ENCODE data around the gene KIAA0586. TPM values are rescaled to one million over a fixed set of nuclear protein-coding genes. Genes with fewer than 3 reads are reported as not detected.
"Not testable (repeated sequence)": the region's sequence is repeated elsewhere in the genome, so short reads cannot be mapped to it uniquely, and the experiment has no call there.

KIAA0586 gene
- polyA plus RNA-seq, 1 experiment = 24.6 TPM

GRCh38 chr14:58469309-58469708 is 41.8 kb downstream of the KIAA0586 start:
- ChIA-PET POLR2A (no interaction called here), CTCF (interaction anchor here (0.7 kb wide), 1 partner anchor 586 kb away, joined by 3 read pairs; no protein-coding TSS in a partner anchor)
- Histone ChIP-seq H3K27ac (ENCODE audit: low read depth, low read length) (no peak overlapping the region), H3K9me3 (ENCODE audit: control insufficient read depth, insufficient read depth, low read length) (no peaks in the 10 kb centered on the region), H3K27me3 (ENCODE audit: control insufficient read depth, insufficient read depth, low read length) (no peaks in the 10 kb centered on the region), H3K4me3 (ENCODE audit: low read depth, low read length) (no peak overlapping the region)
- TF ChIP-seq CTCF (IDR thresholded peaks at IDR 0.05; ENCODE audit: low read depth, low read length) = no peak
- no peak for DNase-seq (ENCODE audit: low read depth, low spot score)

GRCh38 chr14:58476320-58476719 is 48.8 kb downstream of the KIAA0586 start:
- H3K9me3 ChIP-seq (ENCODE audit: control insufficient read depth, insufficient read depth, low read length) = no peaks in the 10 kb centered on the region
- no peak overlapping the region for H3K4me3 ChIP-seq (ENCODE audit: low read depth, low read length)
- no peak overlapping the region for H3K27ac ChIP-seq (ENCODE audit: low read depth, low read length)
- CTCF ChIA-PET = interaction anchor here (1.8 kb wide), 1 partner anchor 579 kb away, joined by 4 read pairs; no protein-coding TSS in a partner anchor
- H3K27me3 ChIP-seq (ENCODE audit: control insufficient read depth, insufficient read depth, low read length) = no peaks in the 10 kb centered on the region
- DNase-seq (ENCODE audit: low read depth, low spot score) = no peak
- POLR2A ChIA-PET = no interaction called here
- TF ChIP-seq CTCF (IDR thresholded peaks at IDR 0.05; ENCODE audit: low read depth, low read length) = no peak

DNA sequence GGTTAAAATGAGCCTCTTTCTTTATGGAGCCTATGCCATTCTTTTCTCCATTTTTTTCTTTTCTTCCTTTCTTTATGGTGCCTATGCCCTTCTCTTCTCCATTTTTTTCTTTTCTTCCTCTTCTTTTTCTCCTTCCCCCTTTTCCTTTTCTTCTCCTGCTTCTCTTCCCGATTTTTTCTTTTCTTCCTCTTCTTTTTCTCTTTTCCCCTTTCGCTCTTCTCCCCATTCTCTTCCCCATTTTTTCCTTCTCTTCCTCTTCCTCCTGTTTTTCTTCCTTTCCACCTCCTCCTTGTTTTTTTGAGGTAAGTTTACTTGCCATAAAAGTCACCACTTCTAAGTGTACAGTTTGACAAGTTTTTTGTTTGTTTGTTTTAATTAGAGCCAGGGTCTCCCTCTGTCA is 50.1 kb downstream of the KIAA0586 start:
- H3K27ac ChIP-seq (ENCODE audit: low read depth, low read length) = no peak overlapping the region
- no peaks in the 10 kb centered on the region for H3K27me3 ChIP-seq (ENCODE audit: control insufficient read depth, insufficient read depth, low read length)
- H3K4me3 ChIP-seq (ENCODE audit: low read depth, low read length) = no peak overlapping the region
- DNase-seq (ENCODE audit: low read depth, low spot score) = no peak
- TF ChIP-seq CTCF (IDR thresholded peaks at IDR 0.05; ENCODE audit: low read depth, low read length) = no peak
- POLR2A ChIA-PET = no interaction called here
- H3K9me3 ChIP-seq (ENCODE audit: control insufficient read depth, insufficient read depth, low read length) = no peaks in the 10 kb centered on the region
- CTCF ChIA-PET = no interaction called here

DNA sequence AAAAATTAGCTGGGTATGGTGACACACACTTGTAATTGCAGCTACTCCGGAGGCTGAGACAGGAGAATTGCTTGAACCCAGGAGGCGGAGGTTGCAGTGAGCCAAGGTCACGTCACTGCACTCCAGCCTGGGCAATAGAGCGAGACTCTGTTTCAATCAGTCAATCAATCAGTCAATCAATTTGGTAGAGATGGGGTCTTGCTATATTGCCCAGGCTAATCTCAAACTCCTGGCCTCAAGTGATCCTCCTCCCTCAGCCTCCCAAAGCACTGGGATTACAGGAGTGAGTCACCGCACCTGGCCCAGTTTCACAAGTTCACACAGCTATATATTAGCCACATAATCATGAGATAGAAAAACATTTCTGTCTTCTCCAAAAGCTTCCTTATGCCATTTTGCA is 50.8 kb downstream of the KIAA0586 start:
- H3K27me3 ChIP-seq (ENCODE audit: control insufficient read depth, insufficient read depth, low read length); H3K27ac ChIP-seq (ENCODE audit: low read depth, low read length); H3K4me3 ChIP-seq (ENCODE audit: low read depth, low read length); POLR2A ChIA-PET; CTCF ChIA-PET; DNase-seq (ENCODE audit: low read depth, low spot score); H3K9me3 ChIP-seq (ENCODE audit: control insufficient read depth, insufficient read depth, low read length): not testable (repeated sequence)

DNA sequence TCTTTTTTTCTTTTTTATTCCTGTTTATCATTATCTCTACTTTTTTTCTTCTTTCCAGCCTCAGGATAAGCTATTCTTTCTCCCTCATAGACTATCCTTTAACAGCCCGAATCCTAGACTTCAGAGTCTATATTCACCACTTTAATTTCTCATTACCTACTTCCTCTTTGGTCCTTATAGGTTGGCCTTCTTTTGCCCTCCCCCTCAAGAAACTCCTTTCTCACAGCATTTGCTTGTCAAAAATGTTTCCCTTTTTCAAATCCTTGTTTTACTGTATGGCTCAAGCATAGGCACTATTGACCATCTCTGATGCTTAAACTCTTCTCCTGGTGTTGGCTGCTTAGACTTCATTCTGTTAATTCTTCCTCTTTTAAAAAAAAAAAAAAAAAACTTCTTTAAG is 52.5 kb downstream of the KIAA0586 start:
- no peak for TF ChIP-seq CTCF (IDR thresholded peaks at IDR 0.05; ENCODE audit: low read depth, low read length)
- no peak overlapping the region for H3K27ac ChIP-seq (ENCODE audit: low read depth, low read length)
- POLR2A ChIA-PET = no interaction called here
- CTCF ChIA-PET = interaction anchor here (0.9 kb wide), 1 partner anchor 22 kb away, joined by 3 read pairs; no protein-coding TSS in a partner anchor
- no peaks in the 10 kb centered on the region for H3K9me3 ChIP-seq (ENCODE audit: control insufficient read depth, insufficient read depth, low read length)
- H3K4me3 ChIP-seq (ENCODE audit: low read depth, low read length) = no peak overlapping the region
- H3K27me3 ChIP-seq (ENCODE audit: control insufficient read depth, insufficient read depth, low read length) = no peaks in the 10 kb centered on the region
- no peak for DNase-seq (ENCODE audit: low read depth, low spot score)

- Histone ChIP-seq H3K27me3 (ENCODE audit: control insufficient read depth, insufficient read depth, low read length) (no peaks in the 10 kb centered on the region), H3K27ac (ENCODE audit: low read depth, low read length) (no peak overlapping the region), H3K4me3 (ENCODE audit: low read depth, low read length) (no peak overlapping the region), H3K9me3 (ENCODE audit: control insufficient read depth, insufficient read depth, low read length) (no peaks in the 10 kb centered on the region)
- POLR2A ChIA-PET = no interaction called here
- CTCF ChIA-PET = interaction anchor here (1.5 kb wide), 1 partner anchor 571 kb away, joined by 4 read pairs; no protein-coding TSS in a partner anchor
- no peak for TF ChIP-seq CTCF (IDR thresholded peaks at IDR 0.05; ENCODE audit: low read depth, low read length)
- DNase-seq (ENCODE audit: low read depth, low spot score) = no peak
These were observed 56.7 kb downstream of the KIAA0586 start for GRCh38 chr14:58484176-58484575.

Measured in AG04450 (cell line).